GM19372 (cell line): ENCODE measurements around the gene TRIM27.
A peak's percentile ranks its signal among the peaks of the same experiment; 100 is the strongest.
"Not testable (repeated sequence)": the region's sequence is repeated elsewhere in the genome, so short reads cannot be mapped to it uniquely, and the experiment has no call there.

Source experiments
- ATAC-seq: cut with Tn5 transposase; IDR thresholded peaks from one replicate; pipeline ENCODE4 v1.9.1; 2021; ENCODE audit warnings: mild to moderate bottlenecking, low read depth, moderate library complexity; ENCODE audit not compliant: unreplicated experiment

The TRIM27 gene, protein sequence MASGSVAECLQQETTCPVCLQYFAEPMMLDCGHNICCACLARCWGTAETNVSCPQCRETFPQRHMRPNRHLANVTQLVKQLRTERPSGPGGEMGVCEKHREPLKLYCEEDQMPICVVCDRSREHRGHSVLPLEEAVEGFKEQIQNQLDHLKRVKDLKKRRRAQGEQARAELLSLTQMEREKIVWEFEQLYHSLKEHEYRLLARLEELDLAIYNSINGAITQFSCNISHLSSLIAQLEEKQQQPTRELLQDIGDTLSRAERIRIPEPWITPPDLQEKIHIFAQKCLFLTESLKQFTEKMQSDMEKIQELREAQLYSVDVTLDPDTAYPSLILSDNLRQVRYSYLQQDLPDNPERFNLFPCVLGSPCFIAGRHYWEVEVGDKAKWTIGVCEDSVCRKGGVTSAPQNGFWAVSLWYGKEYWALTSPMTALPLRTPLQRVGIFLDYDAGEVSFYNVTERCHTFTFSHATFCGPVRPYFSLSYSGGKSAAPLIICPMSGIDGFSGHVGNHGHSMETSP

DNA sequence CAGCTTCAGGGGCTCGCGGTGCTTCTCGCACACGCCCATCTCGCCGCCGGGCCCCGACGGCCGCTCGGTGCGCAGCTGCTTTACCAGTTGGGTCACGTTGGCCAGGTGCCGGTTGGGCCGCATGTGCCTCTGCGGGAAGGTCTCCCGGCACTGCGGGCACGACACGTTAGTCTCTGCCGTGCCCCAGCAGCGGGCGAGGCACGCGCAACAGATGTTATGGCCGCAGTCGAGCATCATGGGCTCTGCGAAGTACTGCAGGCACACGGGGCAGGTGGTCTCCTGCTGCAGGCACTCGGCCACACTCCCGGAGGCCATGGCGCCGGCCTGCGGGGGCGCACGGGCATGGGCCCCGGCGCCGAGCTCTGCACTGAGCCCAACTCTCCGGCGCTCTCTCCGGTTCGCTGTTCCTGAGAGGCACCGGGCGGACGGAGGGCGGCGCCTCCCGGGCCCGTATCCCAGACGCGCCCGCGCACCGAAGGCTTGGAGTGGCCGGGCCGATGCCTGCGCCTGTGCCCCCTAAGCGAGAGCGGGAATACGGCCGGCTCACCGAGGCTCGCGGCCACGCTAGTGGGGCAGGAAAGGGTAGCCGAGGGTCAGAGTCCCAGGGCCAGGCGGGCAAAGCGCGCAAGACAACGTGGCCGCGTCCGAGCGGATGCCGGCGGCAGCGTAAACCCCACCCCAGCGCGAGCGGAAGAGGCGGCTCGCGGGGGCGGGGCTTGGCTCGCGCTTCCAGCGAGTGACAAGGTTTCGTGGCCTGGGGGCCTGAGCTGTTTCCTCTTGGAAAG is at the start of gene TRIM27:
Gene TRIM27, minus strand, starts transcription at position 668 of the 785 bp plus-strand sequence. Its CDS starts 353 bp downstream, at position 315.
- peak; percentile 78 for ATAC-seq

DNA sequence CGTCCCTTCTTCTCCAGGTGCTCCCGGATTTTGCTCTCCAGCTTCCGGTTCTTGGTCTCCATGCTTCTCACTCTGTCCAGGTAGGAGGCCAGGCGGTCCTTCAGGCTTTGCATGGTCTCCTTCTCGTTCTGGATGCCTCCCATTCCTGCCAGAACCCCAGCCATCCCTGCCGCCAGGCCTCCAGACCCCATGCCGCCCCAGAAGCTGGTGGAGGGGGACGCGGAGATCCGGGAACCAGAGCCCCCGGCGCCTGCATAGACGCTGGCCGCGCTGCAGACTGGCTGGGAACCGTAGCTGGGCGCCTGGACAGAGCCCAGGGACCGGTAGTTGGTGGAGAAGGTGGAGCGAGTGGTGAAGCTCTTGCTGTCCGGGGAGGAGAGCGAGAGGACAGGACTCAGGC is 46.3 kb upstream of the TRIM27 start:
- ATAC-seq: not testable (repeated sequence)

DNA sequence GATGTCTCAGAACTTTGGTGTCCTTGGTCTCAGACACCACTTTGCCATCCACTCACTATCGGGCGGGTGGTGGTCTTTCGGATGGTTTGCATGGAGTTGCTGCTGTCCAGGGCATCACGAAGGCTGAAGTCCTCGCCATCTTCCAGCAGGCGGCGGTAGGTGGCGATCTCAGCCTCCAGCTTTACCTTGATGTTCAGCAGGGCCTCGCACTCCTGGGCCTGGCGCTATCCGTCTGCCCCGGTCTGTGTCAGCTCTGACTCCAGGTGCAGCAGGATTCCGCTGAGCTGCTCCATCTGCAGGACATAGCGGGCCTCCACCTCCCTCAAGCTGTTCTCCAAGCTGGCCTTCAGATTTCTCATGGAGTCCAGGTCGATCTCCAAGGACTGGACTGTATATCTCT is 45.3 kb upstream of the TRIM27 start:
- no peak for ATAC-seq

DNA sequence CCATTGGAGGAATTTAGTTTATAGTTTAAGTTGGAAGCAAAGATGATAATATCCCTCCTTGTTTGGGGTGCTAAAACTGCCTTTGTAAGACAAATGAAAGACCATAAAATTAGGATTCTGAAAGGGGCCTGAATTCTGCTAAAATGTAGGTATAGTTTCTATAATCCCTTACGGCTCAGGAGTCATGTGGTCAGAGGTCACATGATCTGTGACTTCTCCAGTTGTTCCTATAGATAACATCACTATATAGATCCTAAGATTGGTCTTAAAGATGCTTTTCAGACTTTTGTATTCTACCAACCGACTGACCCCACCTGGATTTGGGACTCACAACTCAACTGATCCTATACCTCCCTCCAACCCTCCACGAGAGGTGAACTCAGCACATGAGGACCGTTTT is 44.7 kb upstream of the TRIM27 start:
- no peak for ATAC-seq

DNA sequence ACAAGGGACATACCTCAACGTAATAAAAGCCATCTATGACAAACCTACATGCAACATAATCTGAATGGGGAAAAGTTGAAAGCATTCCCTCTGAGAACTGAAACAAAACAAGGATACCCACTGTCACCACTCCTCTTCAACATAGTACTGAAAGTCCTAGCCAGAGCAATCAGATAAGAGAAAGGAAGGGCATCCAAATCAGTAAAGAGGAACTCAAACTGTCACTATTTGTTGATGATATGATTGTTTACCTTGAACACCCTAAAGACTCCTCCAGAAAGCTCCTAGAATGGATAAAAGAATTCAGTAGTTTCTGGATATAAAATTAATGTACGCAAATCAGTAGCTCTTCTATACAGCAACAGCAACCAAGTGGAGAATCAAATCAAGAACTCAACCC is 41.9 kb upstream of the TRIM27 start:
- no peak for ATAC-seq

DNA sequence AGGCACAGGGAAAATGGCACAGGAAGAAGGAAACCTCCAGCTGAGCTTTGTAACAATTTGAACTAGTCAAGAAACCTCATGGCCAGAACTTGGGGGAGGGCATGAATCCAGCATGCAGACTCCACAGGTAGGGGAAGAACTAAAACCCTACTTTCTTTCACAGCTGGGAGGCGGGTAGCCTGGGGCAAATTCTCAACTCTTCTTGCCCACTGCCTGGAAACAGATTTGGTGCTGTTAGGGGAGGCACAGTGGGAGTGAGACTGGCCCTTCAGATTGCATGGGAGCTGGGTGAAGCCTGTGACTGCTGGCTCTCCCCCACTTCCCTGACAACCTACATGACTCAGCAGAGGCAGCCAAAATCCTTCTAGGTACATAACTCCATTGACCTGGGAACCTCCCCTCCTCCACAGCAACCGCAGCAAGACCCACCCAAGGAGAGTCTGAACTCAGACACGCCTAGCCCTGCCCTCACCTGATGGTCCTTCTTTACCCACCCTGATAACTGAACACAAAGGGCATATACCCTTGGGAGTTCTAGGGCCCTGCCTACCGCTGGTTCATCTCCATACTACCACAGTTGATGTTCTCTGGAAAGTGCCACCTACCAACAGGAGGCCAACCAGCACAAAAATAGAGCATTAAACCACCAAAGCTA is 37.2 kb upstream of the TRIM27 start:
- no peak for ATAC-seq

DNA sequence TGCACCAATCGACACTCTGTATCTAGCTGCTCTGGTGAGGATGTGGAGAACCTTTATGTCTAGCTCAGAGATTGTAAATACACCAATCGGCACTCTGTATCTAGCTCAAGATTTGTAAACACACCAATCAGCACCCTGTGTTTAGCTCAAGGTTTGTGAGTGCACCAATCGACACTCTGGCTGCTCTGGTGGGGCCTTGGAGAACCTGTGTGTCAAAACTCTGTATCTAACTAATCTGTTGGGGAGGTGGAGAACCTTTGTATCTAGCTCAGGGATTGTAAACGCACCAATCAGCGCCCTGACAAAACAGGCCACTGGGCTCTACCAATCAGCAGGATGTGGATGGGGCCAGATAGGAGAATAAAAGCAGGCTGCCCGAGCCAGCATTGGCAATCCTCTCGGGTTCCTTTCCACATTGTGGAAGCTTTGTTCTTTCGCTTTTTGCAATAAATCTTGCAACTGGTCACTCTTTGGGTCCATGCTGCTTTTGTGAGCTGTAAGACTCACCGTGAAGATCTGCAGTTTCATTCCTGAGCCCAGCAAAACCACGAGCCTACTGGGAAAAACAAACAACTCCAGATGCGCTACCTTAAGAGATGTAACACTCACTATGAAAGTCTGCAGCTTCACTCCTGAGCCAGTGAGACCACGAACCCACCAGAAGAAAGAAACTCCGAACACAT is 34.9 kb upstream of the TRIM27 start:
- ATAC-seq: not testable (repeated sequence)

DNA sequence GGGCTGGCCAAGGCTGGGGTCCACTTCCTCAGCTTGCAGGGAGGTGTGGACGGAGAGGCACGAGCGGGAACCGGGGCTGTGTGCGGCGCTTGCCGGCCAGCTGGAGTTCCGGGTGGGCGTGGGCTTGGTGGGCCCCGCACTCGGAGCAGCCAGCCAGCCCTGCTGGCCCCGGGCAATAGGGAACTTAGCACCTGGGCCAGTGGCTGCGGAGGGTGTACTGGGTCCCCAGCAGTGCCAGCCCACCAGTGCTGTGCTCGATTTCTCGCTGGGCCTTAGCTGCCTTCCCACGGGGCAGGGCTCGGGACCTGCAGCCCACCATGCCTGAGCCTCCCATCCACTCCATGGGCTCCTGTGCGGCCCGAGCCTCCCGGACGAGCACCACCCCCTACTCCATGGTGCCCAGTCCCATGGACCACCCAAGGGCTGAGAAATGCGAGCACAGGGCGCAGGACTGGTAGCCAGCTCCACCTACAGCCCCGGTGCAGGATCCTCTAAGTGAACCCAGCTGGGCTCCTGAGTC is 34.1 kb upstream of the TRIM27 start:
- ATAC-seq: not testable (repeated sequence)

DNA sequence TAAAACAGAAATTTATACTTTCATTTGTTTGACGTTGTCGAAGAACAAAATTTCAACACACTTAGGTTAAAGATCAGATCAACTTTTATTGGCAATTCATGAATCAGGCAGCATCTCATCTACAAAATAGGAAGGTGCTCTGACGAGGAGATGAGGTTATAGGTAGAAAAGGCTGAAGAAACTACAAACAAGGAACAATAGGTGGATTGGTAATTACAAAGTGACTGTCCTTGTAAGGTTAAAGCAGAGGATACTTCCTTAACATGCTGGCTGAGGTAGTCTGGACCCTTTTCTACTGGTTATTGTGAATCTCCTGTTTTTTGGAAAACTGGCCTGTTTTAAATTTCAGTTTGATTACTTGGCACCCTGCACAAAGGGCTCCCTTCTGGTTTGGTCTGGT is 32.5 kb upstream of the TRIM27 start:
- ATAC-seq: no peak

DNA sequence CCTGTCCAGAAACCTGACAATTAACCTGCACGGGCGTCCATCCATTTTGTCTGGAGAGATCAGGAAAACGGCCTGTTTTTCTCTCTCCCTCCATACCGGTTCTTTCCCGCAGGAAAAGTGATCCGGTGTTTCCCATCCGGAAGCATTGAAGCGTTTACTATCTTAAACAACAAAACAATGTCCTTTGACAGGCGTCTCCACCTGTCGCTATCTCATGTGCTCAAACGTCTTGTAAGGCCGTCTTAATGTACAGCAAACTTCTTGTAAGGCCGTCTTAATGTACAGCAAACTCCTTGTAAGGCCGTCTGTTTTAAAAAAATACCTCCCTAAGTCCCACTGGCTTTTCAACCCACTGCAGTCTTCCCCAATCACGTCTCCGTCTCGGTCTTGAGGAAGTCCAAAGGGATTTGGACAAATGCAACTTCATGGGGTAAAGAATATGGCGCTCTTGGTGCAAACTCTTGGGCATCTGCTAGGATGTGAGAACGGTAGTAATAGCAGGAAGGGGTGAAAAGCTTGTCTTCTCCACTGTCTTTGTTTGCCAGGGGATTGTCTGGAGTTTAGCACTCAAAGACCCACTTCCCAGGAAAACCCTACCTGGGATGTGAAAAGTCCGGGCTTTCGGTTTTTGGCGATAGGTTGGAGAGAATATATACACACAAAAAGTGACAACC is 29.9 kb upstream of the TRIM27 start:
- no peak for ATAC-seq

DNA sequence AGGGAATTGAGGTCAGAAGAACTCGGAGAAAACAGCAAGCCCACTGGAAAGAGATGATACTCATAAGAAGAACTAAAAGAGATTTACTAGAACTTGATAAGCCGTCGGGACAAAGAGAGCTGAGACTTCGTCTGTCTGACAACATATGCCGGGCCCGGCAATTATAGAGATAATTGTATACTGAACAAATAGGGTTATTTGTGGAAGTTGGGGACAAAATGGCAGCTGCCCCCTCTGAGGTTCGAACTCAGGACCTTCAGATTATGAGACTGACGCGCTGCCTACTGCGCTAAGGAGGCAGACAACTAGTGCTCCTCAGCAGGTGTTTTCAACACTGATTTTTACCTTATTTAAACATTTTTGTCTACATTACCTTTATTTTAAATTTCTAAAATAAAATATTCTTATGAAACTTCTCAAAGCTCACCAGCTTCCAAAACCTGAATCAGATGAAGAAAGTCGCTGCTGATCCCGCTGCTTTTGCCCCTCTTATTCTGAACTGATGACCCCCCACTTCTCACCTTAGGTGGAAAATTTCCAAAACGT is 29.3 kb upstream of the TRIM27 start:
- ATAC-seq: no peak

DNA sequence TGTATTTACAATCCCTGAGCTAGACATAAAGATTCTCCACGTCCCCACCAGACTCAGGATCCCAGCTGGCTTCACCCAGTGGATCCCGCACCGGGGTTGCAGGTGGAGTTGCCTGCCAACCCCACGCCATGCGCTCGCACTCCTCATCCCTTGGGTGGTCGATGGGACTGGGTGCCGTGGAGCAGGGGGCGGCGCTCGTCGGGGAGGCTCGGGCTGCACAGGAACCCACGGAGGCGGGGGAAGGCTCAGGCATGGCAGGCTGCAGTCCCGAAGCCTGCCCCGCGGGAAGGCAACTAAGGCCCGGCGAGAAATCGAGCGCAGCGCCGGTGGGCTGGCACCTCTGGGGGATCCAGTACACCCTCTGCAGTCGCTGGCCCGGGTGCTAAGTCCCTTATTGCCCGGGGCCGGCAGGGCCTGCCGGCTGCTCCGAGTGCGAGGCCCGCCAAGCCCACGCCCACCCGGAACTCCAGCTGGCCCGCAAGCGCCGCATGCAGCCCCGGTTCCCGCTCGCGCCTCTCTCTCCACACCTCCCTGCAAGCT is 25.9 kb upstream of the TRIM27 start:
- not testable (repeated sequence) for ATAC-seq

DNA sequence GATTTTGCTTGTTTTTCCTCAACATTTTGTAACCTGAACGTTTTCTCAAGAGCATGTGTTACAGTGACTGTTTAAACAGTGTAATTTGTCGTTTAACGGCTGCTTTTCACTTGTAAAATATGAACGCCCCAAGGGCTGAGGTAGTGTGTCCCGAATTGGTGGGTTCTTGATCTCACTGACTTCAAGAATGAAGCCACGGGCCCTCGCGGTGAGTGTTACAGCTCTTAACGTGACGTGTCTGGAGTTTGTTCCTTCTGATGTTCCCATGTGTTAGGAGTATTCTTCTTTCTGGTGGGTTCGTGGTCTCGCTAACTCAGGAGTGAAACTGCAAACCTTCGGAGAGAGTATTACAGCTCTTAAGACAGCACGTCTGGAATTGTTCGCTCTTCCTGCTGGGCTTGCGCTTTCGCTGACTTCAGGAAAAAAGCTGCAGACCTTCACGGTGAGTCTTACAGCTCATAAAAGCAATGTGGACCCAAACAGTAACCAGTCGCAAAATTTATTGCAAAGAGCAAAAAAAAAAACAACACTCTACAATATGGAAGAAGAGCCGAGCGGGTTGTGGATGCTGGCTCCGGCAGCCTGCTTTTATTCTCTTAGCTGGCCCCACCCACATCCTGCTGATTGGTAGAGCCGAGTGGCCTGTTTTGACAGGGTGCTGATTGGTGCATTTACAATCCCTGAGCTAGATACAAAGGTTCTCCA is 25.1 kb upstream of the TRIM27 start:
- ATAC-seq: no peak

DNA sequence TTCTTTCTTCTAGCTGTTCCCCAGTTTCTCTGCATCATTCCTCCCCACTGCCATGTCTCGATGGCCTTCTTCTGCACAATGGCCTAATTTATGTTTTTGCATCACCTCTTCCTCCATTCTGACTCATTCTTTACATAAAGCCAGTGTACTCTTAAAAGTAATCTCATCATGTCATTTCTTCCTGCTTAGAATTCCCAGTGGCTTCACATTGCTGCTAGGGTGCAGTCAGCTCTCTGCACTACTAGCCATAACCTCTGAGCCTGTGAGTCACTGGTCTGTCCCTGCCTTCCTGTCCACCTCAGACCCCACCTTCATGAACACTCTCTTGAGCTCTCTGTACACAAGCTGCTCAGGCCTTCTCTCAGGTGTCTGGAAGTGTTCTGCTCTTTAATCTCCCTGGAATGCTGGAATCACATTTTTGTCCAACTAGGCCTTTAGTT is 24.1 kb upstream of the TRIM27 start:
- ATAC-seq: no peak

DNA sequence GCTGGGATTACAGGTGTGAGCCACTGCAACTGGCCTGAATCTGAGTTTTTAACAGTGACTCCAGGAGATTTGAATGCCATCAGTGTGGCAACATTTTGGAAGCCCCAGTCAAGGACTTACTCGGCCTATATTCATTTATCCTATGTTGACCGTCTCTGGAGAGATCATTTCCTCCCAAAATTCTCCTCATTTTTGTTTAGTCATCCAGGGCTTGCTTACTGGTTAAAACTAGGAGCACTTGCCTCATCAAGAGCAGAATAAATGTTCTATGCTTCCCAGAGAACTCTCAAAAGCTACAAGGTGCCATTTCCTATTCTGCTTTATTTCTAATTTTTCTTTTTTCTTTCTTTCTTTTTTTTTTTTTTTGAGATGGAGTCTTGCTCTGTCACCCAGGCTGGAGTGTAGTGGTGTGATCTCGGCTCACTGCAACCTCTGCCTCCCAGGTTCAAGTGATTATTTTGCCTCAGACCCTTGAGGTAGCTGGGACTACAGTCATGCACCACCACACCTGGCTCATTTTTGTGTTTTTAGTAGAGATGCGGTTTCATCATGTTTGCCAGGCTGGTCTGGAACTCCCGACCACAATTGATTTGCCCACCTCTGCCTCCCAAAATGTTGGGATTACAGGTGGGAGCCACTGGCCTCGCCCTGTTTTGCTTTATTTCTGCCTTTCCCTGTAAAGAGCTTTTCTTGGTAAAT is 23.4 kb upstream of the TRIM27 start:
- ATAC-seq: no peak

DNA sequence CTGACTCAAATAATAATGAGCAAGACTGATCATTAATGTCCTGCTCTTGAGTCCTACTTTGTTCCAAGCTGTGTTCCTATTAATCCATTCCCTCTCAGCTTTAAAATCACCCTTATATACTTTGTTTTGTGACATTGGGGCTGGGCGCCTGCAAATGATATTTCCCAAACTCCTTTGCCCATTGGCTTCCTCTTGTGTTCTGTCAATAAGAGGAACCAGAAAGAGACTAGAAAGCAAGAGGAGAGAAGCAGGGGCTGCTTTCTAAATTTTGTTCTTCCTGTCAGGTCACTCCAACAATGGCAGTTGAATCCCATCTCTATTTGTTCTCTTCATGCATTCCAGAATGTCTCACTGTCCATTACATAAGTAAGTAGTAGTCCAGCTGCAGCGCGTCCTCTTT is 21.6 kb upstream of the TRIM27 start:
- no peak for ATAC-seq

DNA sequence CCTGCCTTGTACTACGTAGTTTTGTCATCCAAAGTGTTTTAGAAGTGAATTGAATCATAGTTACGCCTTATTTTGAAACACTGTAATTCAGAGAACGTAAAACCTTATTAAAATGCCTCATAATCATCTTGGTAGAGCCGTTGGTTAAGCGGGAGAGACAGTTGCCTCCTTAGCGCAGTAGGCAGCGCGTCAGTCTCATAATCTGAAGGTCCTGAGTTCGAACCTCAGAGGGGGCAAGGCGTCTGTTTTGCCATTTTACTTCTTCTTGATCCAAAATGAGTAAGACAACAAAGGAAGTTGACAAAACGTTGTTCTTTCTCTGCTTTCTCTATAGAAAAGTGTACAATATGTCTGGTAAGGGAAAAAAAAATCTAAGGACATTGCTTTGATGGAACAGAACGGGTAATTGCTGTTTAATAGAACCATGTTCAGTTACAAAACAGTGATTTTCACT is 20.7 kb upstream of the TRIM27 start:
- ATAC-seq: no peak
